K562 (cell line): ENCODE data around the gene CMTR2. TPM values are rescaled to one million over a fixed set of nuclear protein-coding genes. Genes with fewer than 3 reads are reported as not detected.

Experiments
- ATAC-seq: fragments of 200-7000 bp; cut with Tn5 transposase; 3 replicates; pipeline ENCODE4 v1.9.1; 2020; ENCODE audit warnings: moderate library complexity
- BruUV-seq: library from RNA; stranded (reverse); fragments of 400-500 nt; replicated peaks from 2 replicates; lab custom pipeline; 2021; lab: Mats Ljungman, UMichigan
- CTCF ChIA-PET: fragments of 300-600 bp; formaldehyde crosslinking; extraction: SDS; loops from one replicate; lab custom pipeline; 2021; ENCODE audit warnings: low intra/inter-chr PET ratio; lab: Yijun Ruan, JAX
- POLR2A ChIA-PET: fragments of 300-600, 350-650 bp; sonication (Branson Sonifier 250); formaldehyde crosslinking; extraction: SDS; loops from one replicate; lab custom pipeline; 2021; ENCODE audit warnings: antibody characterized with exemption, inconsistent platforms; lab: Yijun Ruan, JAX
- DNase-seq, 4 experiments: peaks; one replicate each; pipeline versions ENCODE4 v3.0.0 to v3.0.0-alpha.2; 2011 to 2018; ENCODE audit warnings: low spot score in 3 of 4, mixed read lengths in 3 of 4; ENCODE audit errors: extremely low read depth in 1 of 4
- FAIRE-seq: peaks from 2 replicates; lab custom pipeline; 2011; peaks lifted over from hg19 to GRCh38; lab: Jason Lieb, UNC
- H2AFZ ChIP-seq: 2 replicates; pipeline ENCODE4 v1.6.0; 2011; ENCODE audit warnings: low read depth, low read length, control low read depth, inconsistent platforms
- H3K27ac ChIP-seq: fragments of 200-600 bp; 3 replicates; pipeline ENCODE4 v1.8.0; 2011; ENCODE audit warnings: low read depth, mild to moderate bottlenecking, control low read depth, inconsistent platforms, low read length, moderate library complexity, mixed read lengths; ENCODE audit errors: extremely low read depth
- H3K27me3 ChIP-seq, 2 experiments: fragments of 300-600 bp in 1 of 2; 2 replicates in 1 of 2; 3 replicates in 1 of 2; pipeline versions ENCODE4 v1.6.0 to v1.8.0; 2011; ENCODE audit warnings: inconsistent platforms in 2 of 2, low read length in 2 of 2, mild to moderate bottlenecking in 1 of 2, mixed read lengths in 1 of 2, moderate library complexity in 1 of 2; ENCODE audit not compliant: control insufficient read depth in 2 of 2, insufficient read depth in 2 of 2
- H3K36me3 ChIP-seq: fragments of 300-600 bp; 3 replicates; pipeline ENCODE4 v1.8.0; 2011; ENCODE audit warnings: mild to moderate bottlenecking, low read length, inconsistent platforms; ENCODE audit not compliant: control insufficient read depth, insufficient read depth
- H3K4me1 ChIP-seq, 2 experiments: fragments of 200-600 bp in 1 of 2; replicated peaks in 1 of 2; 2 replicates in 1 of 2; 3 replicates in 1 of 2; pipeline versions ENCODE4 v1.5.1 to v1.8.0; 2011; ENCODE audit warnings: inconsistent platforms in 2 of 2, low read length in 2 of 2, mild to moderate bottlenecking in 1 of 2, mixed read lengths in 1 of 2, moderate library complexity in 1 of 2; ENCODE audit not compliant: control insufficient read depth in 2 of 2, insufficient read depth in 2 of 2
- H3K4me2 ChIP-seq: 2 replicates; pipeline ENCODE4 v1.6.1; 2011; ENCODE audit warnings: low read length, control low read depth, inconsistent platforms, mixed read lengths; ENCODE audit not compliant: insufficient read depth
- H3K4me3 ChIP-seq: fragments of 200-600 bp; sonication (generic), shearing (Covaris generic); 2 replicates; pipeline ENCODE4 v1.5.1; 2016; ENCODE audit warnings: control low read depth, inconsistent platforms
- H3K79me2 ChIP-seq: fragments of 200-600 bp; 3 replicates; pipeline ENCODE4 v1.8.0; 2011; ENCODE audit warnings: low read length, inconsistent platforms; ENCODE audit not compliant: control insufficient read depth, insufficient read depth
- H3K9ac ChIP-seq, 2 experiments: 2 replicates each; pipeline versions ENCODE4 v1.6.0 to v1.6.1; 2011; ENCODE audit warnings: low read depth in 2 of 2, low read length in 2 of 2, control low read depth in 1 of 2, inconsistent platforms in 1 of 2, mild to moderate bottlenecking in 1 of 2, mixed read lengths in 1 of 2; ENCODE audit not compliant: insufficient read depth in 1 of 2
- H3K9me1 ChIP-seq: one replicate; pipeline ENCODE4 v1.6.0; 2011; ENCODE audit warnings: inconsistent platforms, mild to moderate bottlenecking, low read length, moderate library complexity; ENCODE audit not compliant: control insufficient read depth, insufficient read depth
- H3K9me3 ChIP-seq: replicated peaks from 2 replicates; pipeline ENCODE4 v1.5.1; 2011; ENCODE audit warnings: low read depth, low read length, inconsistent platforms; ENCODE audit not compliant: control insufficient read depth, insufficient read depth
- H4K20me1 ChIP-seq: replicated peaks from 2 replicates; pipeline ENCODE4 v1.6.1; 2011; ENCODE audit warnings: low read length, inconsistent platforms, mixed read lengths; ENCODE audit not compliant: control insufficient read depth, insufficient read depth
- HNRNPH1 ChIP-seq: fragments of 200-400 bp; formaldehyde crosslinking; optimal IDR thresholded peaks from 2 replicates; pipeline ENCODE3; 2017; ENCODE audit warnings: low read depth, mild to moderate bottlenecking, low read length, moderate library complexity
- MCM7 ChIP-seq, 2 experiments: fragments of 450-650 bp; IDR thresholded peaks; 2 replicates each; pipeline ENCODE4 v1.6.1; 2016 to 2018
- PML ChIP-seq: IDR thresholded peaks from 2 replicates; pipeline ENCODE4 v1.6.1; 2012; ENCODE audit warnings: low read length, inconsistent platforms
- POLR3A ChIP-seq: IDR thresholded peaks from 2 replicates; pipeline ENCODE4 v1.6.1; 2011; ENCODE audit warnings: borderline replicate concordance, mild to moderate bottlenecking, moderate library complexity; ENCODE audit not compliant: insufficient read length, insufficient read depth; ENCODE audit errors: extremely low read depth
- ZBTB8A ChIP-seq: fragments of 450-650 bp; IDR thresholded peaks from 2 replicates; pipeline ENCODE4 v1.6.1; 2018; ENCODE audit warnings: mild to moderate bottlenecking, moderate library complexity; ENCODE audit not compliant: partially characterized antibody
- ZNF143 ChIP-seq: sonication (generic); formaldehyde crosslinking; IDR thresholded peaks from 2 replicates; pipeline ENCODE4 v1.9.0; 2022; ENCODE audit warnings: mild to moderate bottlenecking, missing genetic modification reagents
- whole genome bisulfite sequencing: fragments of 100-300 bp; shearing (Covaris generic); methylation state at CpG from one replicate; pipeline ENCODE4 v1.1.6; 2016; ENCODE audit warnings: low coverage, mixed read lengths; ENCODE audit not compliant: insufficient coverage; ENCODE audit errors: missing lambda C conversion rate; 5-methylcytosine and 5-hydroxymethylcytosine counted together
- in situ Hi-C: fragments of 300-500 bp; cut with MboI; formaldehyde crosslinking; loops from 4 replicates; pipeline ENCODE4 v1.15.0; 2018; ENCODE audit warnings: inconsistent platforms, mixed read lengths
- intact Hi-C: fragments of 100-400 bp; cut with micrococcal nuclease; formaldehyde crosslinking; loops from 2 replicates; pipeline ENCODE4 v1.14.2; 2022
- polyA plus RNA-seq, 8 experiments: library from polyadenylated mRNA; depleted of rRNA in 4 of 8; stranded (reverse) in 5 of 8; unstranded in 3 of 8; fragments of >200 nt; fragmentation: Nextera tagmentation in 2 of 8; fragmentation: Illumina TruSeq in 1 of 8; extraction: Ambion mirVana in 2 of 8; extraction: Trizol in 1 of 8; gene quantifications; 2 replicates each; pipeline versions ENCODE4 v1.2.1 to v1.2.3, GENCODE V29; 2011 to 2014; ENCODE audit warnings: inconsistent platforms in 1 of 8, missing spikeins in 1 of 8
- total RNA-seq, 7 experiments: library from RNA; depleted of rRNA in 6 of 7; stranded (reverse); fragments of >200 nt in 6 of 7; fragmentation: Illumina TruSeq in 2 of 7; extraction: Trizol in 2 of 7; gene quantifications; 2 replicates each; pipeline versions ENCODE4 v1.2.1 to v1.2.3, GENCODE V29; 2011 to 2021; ENCODE audit warnings: low replicate concordance in 1 of 7
- TF ChIP-seq, protein P1 (sequence below): IDR thresholded peaks from 2 replicates; pipeline ENCODE4 v1.6.1; 2014; ENCODE audit warnings: antibody characterized with exemption

CMTR2 gene
- total and polyA plus RNA-seq, 9 of the 15 experiments (the other 6 are each of a cell fraction or from before 2014, with no cell fraction given), result 4.6 to 24.8 (median 12.7) TPM

GRCh38 chr16:71328151-71328550 lies 38.9 kb upstream of the CMTR2 start:
- 0% methylated on average over 3 of the region's 3 CpGs for WGBS
- H3K79me2 ChIP-seq, result no peaks in the 10 kb centered on the region
- no peak for FAIRE-seq
- no peak overlapping the region for H3K4me2 ChIP-seq
- intact Hi-C loops (no loop called here), in situ Hi-C loops (no loop called here)
- H3K9me1 ChIP-seq, result no peaks in the 10 kb centered on the region
- H3K4me3 ChIP-seq, result no peak overlapping the region
- H3K4me1 ChIP-seq, result no peaks in the 10 kb centered on the region
- H3K36me3 ChIP-seq, result no peaks in the 10 kb centered on the region
- H3K9me3 ChIP-seq, result no peaks in the 10 kb centered on the region
- H4K20me1 ChIP-seq, result no peaks in the 10 kb centered on the region
- H2AFZ ChIP-seq, result no peak overlapping the region
- POLR2A ChIA-PET, result interaction anchor here (2.1 kb wide), 1 partner anchor 16 kb away, joined by 8 read pairs; no protein-coding TSS in a partner anchor
- CTCF ChIA-PET, result no interaction called here
- no peak for DNase-seq
- no TSS peak for BruUV-seq
- H3K27me3 ChIP-seq, result no peaks in the 10 kb centered on the region; a peak in 3 of 5 replicates
- TF ChIP-seq POLR3A (no peak), ZNF143 (CRISPR knock-in tag) (no peak)
- TF ChIP-seq, protein P1, sequence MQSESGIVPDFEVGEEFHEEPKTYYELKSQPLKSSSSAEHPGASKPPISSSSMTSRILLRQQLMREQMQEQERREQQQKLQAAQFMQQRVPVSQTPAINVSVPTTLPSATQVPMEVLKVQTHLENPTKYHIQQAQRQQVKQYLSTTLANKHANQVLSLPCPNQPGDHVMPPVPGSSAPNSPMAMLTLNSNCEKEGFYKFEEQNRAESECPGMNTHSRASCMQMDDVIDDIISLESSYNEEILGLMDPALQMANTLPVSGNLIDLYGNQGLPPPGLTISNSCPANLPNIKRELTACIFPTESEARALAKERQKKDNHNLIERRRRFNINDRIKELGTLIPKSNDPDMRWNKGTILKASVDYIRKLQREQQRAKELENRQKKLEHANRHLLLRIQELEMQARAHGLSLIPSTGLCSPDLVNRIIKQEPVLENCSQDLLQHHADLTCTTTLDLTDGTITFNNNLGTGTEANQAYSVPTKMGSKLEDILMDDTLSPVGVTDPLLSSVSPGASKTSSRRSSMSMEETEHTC, result no peak
- no peak overlapping the region for H3K27ac ChIP-seq
- no peak overlapping the region for H3K9ac ChIP-seq
- ATAC-seq, result no peak

- Histone ChIP-seq H2AFZ (no peak overlapping the region), H3K36me3 (no peaks in the 10 kb centered on the region), H4K20me1 (no peaks in the 10 kb centered on the region), H3K9me3 (no peaks in the 10 kb centered on the region), H3K4me2 (no peak overlapping the region), H3K9ac (no peak overlapping the region), H3K27ac (no peak overlapping the region), H3K27me3 (no peaks in the 10 kb centered on the region; a peak in 2 of 5 replicates), H3K9me1 (no peaks in the 10 kb centered on the region), H3K4me1 (no peaks in the 10 kb centered on the region), H3K4me3 (no peak overlapping the region), H3K79me2 (no peaks in the 10 kb centered on the region)
- intact Hi-C loops (no loop called here), in situ Hi-C loops (no loop called here)
- BruUV-seq, result no TSS peak
- ChIA-PET POLR2A (interaction anchor here (2.1 kb wide), 1 partner anchor 16 kb away, joined by 8 read pairs; no protein-coding TSS in a partner anchor), CTCF (no interaction called here)
- DNase-seq (no peak), ATAC-seq (no peak), FAIRE-seq (no peak)
- TF ChIP-seq MCM7 (IDR thresholded peaks at IDR 0.05) (no peak), ZBTB8A (no peak), HNRNPH1 (no peak), PML (no peak)
Measured at GRCh38 chr16:71327720-71328119, 38.5 kb upstream of the CMTR2 start.
